PFSK-1 (cell line): Measurements from ENCODE around the gene TSPAN14.

ENCODE experiments used
- POLR2AphosphoS5 ChIP-seq: IDR thresholded peaks from 2 replicates; pipeline ENCODE4 v1.6.1; 2012; ENCODE audit warnings: low read depth, mild to moderate bottlenecking, control low read depth, low read length, moderate library complexity
- REST ChIP-seq, 2 experiments: IDR thresholded peaks; 2 replicates each; pipeline versions ENCODE4 v1.6.1 to v1.8.0; 2011 to 2012; ENCODE audit warnings: low read depth in 2 of 2, low read length in 2 of 2, control low read depth in 1 of 2, inconsistent platforms in 1 of 2, mild to moderate bottlenecking in 1 of 2, moderate library complexity in 1 of 2; ENCODE audit not compliant: insufficient read depth in 1 of 2
- SIN3A ChIP-seq: IDR thresholded peaks from 2 replicates; pipeline ENCODE4 v1.6.1; 2012; ENCODE audit warnings: mild to moderate bottlenecking, low read length, moderate library complexity, borderline replicate concordance; ENCODE audit not compliant: insufficient read depth
- TAF1 ChIP-seq: IDR thresholded peaks from 2 replicates; pipeline ENCODE4 v1.6.1; 2012; ENCODE audit warnings: low read length, control low read depth, borderline replicate concordance; ENCODE audit not compliant: insufficient read depth

DNA sequence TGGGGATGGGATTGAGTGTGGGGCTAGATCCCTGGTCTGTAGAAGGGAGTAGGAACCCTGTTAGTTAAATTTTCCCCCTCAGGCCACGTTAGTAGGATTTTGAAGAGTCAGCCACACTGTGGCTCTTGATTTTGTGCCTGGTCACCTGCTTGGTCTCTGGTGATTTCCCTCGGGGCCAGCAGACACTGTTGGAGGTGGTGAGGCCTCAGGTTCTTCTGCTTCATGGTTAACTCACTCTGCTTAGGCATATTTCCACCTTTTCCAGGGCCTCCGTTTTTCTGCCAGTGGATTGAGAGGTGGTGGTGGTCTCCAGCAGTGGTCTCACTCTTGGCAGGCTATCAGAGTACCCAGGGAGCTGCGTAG lies 4.1 kb downstream of the TSPAN14 start:
- TF ChIP-seq POLR2AphosphoS5 (no peak), SIN3A (no peak), REST (IDR thresholded peaks at IDR 0.05; ENCODE audit: insufficient read depth in 1 of 2, low read depth in 2 of 2, low read length in 2 of 2) (no peak), TAF1 (no peak)
